PFSK-1 (cell line): ENCODE measurements around the gene RNU2-63P.

Source experiments
- FOXP2 ChIP-seq: optimal IDR thresholded peaks from 2 replicates; pipeline ENCODE3; 2011; ENCODE audit warnings: borderline replicate concordance, control low read depth, inconsistent platforms; ENCODE audit not compliant: insufficient read depth; ENCODE audit errors: extremely low read length, extremely low read depth
- POLR2AphosphoS5 ChIP-seq: IDR thresholded peaks from 2 replicates; pipeline ENCODE4 v1.6.1; 2012; ENCODE audit warnings: low read depth, mild to moderate bottlenecking, control low read depth, low read length, moderate library complexity
- REST ChIP-seq, 2 experiments: IDR thresholded peaks; 2 replicates each; pipeline versions ENCODE4 v1.6.1 to v1.8.0; 2011 to 2012; ENCODE audit warnings: low read depth in 2 of 2, low read length in 2 of 2, control low read depth in 1 of 2, inconsistent platforms in 1 of 2, mild to moderate bottlenecking in 1 of 2, moderate library complexity in 1 of 2; ENCODE audit not compliant: insufficient read depth in 1 of 2
- SIN3A ChIP-seq: IDR thresholded peaks from 2 replicates; pipeline ENCODE4 v1.6.1; 2012; ENCODE audit warnings: mild to moderate bottlenecking, low read length, moderate library complexity, borderline replicate concordance; ENCODE audit not compliant: insufficient read depth
- TAF1 ChIP-seq: IDR thresholded peaks from 2 replicates; pipeline ENCODE4 v1.6.1; 2012; ENCODE audit warnings: low read length, control low read depth, borderline replicate concordance; ENCODE audit not compliant: insufficient read depth

Gene RNU2-63P

DNA sequence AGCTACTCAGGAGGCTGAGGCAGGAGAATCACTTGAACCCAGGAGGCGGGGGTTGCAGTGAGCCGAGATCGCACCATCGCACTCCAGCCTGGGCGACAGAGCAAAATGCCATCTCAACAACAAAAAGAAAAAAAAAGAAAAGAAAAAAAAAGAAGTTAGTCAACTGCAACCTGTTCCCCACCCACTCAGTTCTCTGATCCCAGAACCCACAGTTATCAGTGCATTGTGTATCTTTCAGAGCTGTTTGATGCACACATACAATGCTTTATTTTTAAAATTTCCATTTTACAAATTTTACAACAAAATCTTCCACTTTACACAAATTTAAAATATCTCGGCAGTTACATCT lies 14.0 kb downstream of the RNU2-63P start:
- TF ChIP-seq FOXP2: no peak
- no peak for TF ChIP-seq POLR2AphosphoS5
- TF ChIP-seq SIN3A: no peak
- TF ChIP-seq REST (IDR thresholded peaks at IDR 0.05; ENCODE audit: insufficient read depth in 1 of 2, low read depth in 2 of 2, low read length in 2 of 2): no peak
- TF ChIP-seq TAF1: no peak

GRCh38 chr2:87996570-87996969 lies 19.8 kb downstream of the RNU2-63P start:
- TF ChIP-seq POLR2AphosphoS5 (no peak), REST (IDR thresholded peaks at IDR 0.05; ENCODE audit: insufficient read depth in 1 of 2, low read depth in 2 of 2, low read length in 2 of 2) (no peak), SIN3A (no peak), TAF1 (no peak), FOXP2 (no peak)

- TF ChIP-seq SIN3A (no peak), POLR2AphosphoS5 (no peak), TAF1 (no peak), REST (IDR thresholded peaks at IDR 0.05; ENCODE audit: insufficient read depth in 1 of 2, low read depth in 2 of 2, low read length in 2 of 2) (no peak), FOXP2 (no peak)
Measured at GRCh38 chr2:87995756-87996155, 20.6 kb downstream of the RNU2-63P start.
